NB4 (cell line): Measurements from ENCODE around the gene KCTD15.

ENCODE experiments used
- MYC ChIP-seq: IDR thresholded peaks from 2 replicates; pipeline ENCODE4 v1.6.1; 2011; ENCODE audit warnings: low read depth, low read length
- TF ChIP-seq, protein P1 (sequence below): IDR thresholded peaks from one replicate; pipeline ENCODE4 v1.5.1; 2012; ENCODE audit warnings: low read depth, low read length

DNA sequence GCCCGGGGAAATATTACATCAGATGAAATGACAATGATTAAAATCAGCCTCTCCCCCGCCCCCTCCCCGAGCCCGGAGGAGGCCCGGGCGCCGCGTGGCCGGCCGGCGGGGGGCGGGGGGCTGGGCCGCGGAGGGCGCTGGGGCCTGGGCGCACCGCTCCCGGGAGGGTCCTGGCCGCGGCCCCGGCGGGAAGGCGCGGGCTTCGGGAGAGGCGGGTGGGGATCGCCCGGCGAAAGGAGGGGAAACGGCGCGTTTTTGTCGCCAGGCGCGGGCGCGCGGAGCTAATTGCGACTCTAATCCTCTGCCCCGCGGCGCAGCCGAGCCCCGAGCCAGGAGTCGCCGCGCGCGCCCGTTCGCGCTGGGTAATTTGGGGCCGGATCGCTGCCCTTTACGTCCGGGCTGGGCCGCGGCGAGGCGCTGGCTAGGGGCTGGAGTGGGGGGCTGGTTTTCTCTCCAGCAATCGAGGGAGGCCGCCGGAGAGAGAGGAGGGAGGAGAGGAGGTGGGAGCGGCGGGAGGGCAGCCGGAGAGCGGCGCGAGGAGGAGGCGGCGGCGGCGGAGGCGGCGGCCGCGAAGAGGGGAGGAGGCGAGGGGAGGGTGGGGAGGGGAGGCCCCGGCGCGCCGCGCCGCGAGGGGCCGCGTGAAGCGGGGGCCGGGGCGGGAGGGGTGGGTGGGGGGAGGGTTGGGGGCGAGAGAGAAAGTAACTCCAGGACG, at the start of gene KCTD15:
- TF ChIP-seq, protein P1, sequence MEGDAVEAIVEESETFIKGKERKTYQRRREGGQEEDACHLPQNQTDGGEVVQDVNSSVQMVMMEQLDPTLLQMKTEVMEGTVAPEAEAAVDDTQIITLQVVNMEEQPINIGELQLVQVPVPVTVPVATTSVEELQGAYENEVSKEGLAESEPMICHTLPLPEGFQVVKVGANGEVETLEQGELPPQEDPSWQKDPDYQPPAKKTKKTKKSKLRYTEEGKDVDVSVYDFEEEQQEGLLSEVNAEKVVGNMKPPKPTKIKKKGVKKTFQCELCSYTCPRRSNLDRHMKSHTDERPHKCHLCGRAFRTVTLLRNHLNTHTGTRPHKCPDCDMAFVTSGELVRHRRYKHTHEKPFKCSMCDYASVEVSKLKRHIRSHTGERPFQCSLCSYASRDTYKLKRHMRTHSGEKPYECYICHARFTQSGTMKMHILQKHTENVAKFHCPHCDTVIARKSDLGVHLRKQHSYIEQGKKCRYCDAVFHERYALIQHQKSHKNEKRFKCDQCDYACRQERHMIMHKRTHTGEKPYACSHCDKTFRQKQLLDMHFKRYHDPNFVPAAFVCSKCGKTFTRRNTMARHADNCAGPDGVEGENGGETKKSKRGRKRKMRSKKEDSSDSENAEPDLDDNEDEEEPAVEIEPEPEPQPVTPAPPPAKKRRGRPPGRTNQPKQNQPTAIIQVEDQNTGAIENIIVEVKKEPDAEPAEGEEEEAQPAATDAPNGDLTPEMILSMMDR, result no peak
- TF ChIP-seq MYC, result peak; percentile 25; the same call in 1 of the 2 replicates
